Neuronal stem cell (in vitro differentiated cells): ENCODE results near the gene TRAPPC2.

Experiments
- DNase-seq: peaks from one replicate; pipeline ENCODE4 v3.0.0-alpha.2; 2013; ENCODE audit warnings: low spot score
- H2AFZ ChIP-seq: one replicate; pipeline ENCODE4 v1.6.1; 2013; ENCODE audit warnings: mild to moderate bottlenecking, low read length, inconsistent platforms
- H2AK5ac ChIP-seq: 2 replicates; pipeline ENCODE4 v1.6.1; 2013; ENCODE audit warnings: low read depth, mild to moderate bottlenecking, inconsistent platforms, low read length, moderate library complexity, mixed read lengths
- H2BK120ac ChIP-seq: 2 replicates; pipeline ENCODE4 v1.6.1; 2013; ENCODE audit warnings: low read depth, mild to moderate bottlenecking, inconsistent platforms, low read length, moderate library complexity, mixed read lengths
- H2BK12ac ChIP-seq: one replicate; pipeline ENCODE4 v1.6.1; 2013; ENCODE audit warnings: low read length, inconsistent platforms
- H2BK15ac ChIP-seq: 2 replicates; pipeline ENCODE4 v1.6.1; 2013; ENCODE audit warnings: mild to moderate bottlenecking, low read length, inconsistent platforms, mixed read lengths
- H2BK5ac ChIP-seq: one replicate; pipeline ENCODE4 v1.6.1; 2013; ENCODE audit warnings: inconsistent platforms, mild to moderate bottlenecking, low read length, moderate library complexity
- H3K14ac ChIP-seq: one replicate; pipeline ENCODE4 v1.6.1; 2013; ENCODE audit warnings: low read length, inconsistent platforms
- H3K18ac ChIP-seq: 2 replicates; pipeline ENCODE4 v1.6.1; 2013; ENCODE audit warnings: low read length, inconsistent platforms
- H3K23ac ChIP-seq: 2 replicates; pipeline ENCODE4 v1.6.1; 2013; ENCODE audit warnings: low read depth, mild to moderate bottlenecking, mixed read lengths, low read length, inconsistent platforms; ENCODE audit not compliant: poor library complexity
- H3K27ac ChIP-seq: replicated peaks from 3 replicates; pipeline ENCODE4 v1.5.1; 2013; ENCODE audit warnings: low read length, inconsistent platforms
- H3K27me3 ChIP-seq, 3 experiments: 2 replicates each; pipeline ENCODE4 v1.6.1; 2013; ENCODE audit warnings: low read length in 3 of 3, mild to moderate bottlenecking in 2 of 3, inconsistent platforms in 1 of 3, low read depth in 1 of 3, mixed read lengths in 1 of 3, moderate library complexity in 1 of 3; ENCODE audit not compliant: control insufficient read depth in 3 of 3, insufficient read depth in 3 of 3
- H3K36me3 ChIP-seq, 2 donors: replicated peaks in 1 of 2; 2 replicates each; pipeline ENCODE4 v1.6.1; 2013; ENCODE audit warnings: low read length in 2 of 2; ENCODE audit not compliant: control insufficient read depth in 2 of 2, insufficient read depth in 2 of 2
- H3K4ac ChIP-seq: 2 replicates; pipeline ENCODE4 v1.6.1; 2013; ENCODE audit warnings: inconsistent platforms, mild to moderate bottlenecking, low read length, moderate library complexity
- H3K4me1 ChIP-seq, 2 donors: 1 replicate in 1 of 2; 2 replicates in 1 of 2; pipeline ENCODE4 v1.6.1; 2013; ENCODE audit warnings: low read length in 2 of 2, low read depth in 1 of 2; ENCODE audit not compliant: control insufficient read depth in 2 of 2, insufficient read depth in 1 of 2
- H3K4me2 ChIP-seq: one replicate; pipeline ENCODE4 v1.6.1; 2013; ENCODE audit warnings: mild to moderate bottlenecking, low read length, inconsistent platforms; ENCODE audit not compliant: insufficient read depth, poor library complexity, severe bottlenecking
- H3K4me3 ChIP-seq, 2 donors: 2 replicates each; pipeline ENCODE4 v1.5.1; 2013; ENCODE audit warnings: low read length in 2 of 2, mild to moderate bottlenecking in 2 of 2, inconsistent platforms in 1 of 2, moderate library complexity in 1 of 2
- H3K79me1 ChIP-seq: one replicate; pipeline ENCODE4 v1.6.1; 2013; ENCODE audit warnings: low read depth, mild to moderate bottlenecking, inconsistent platforms, low read length, moderate library complexity
- H3K9ac ChIP-seq: one replicate; pipeline ENCODE4 v1.6.1; 2013; ENCODE audit warnings: mild to moderate bottlenecking, low read depth, low read length, inconsistent platforms; ENCODE audit not compliant: poor library complexity
- H3K9me3 ChIP-seq, 2 donors: replicated peaks in 1 of 2; 2 replicates each; pipeline versions ENCODE3 to v1.6.1; 2013; ENCODE audit warnings: low read length in 2 of 2, mild to moderate bottlenecking in 2 of 2, inconsistent platforms in 1 of 2, low read depth in 1 of 2, mixed read lengths in 1 of 2, moderate library complexity in 1 of 2; ENCODE audit not compliant: control insufficient read depth in 2 of 2, insufficient read depth in 1 of 2
- H4K8ac ChIP-seq: one replicate; pipeline ENCODE4 v1.6.1; 2013; ENCODE audit warnings: low read depth, mild to moderate bottlenecking, inconsistent platforms, low read length, moderate library complexity
- H4K91ac ChIP-seq: one replicate; pipeline ENCODE4 v1.6.1; 2013; ENCODE audit warnings: low read length, low read depth, mild to moderate bottlenecking, inconsistent platforms; ENCODE audit not compliant: poor library complexity
- WGBS, 2 donors: extraction: QIAGEN DNeasy Blood & Tissue Kit; methylation state at CpG; one replicate each; pipeline ENCODE4 v1.1.7; 2013; ENCODE audit warnings: missing lambda C conversion rate in 2 of 2, mixed read lengths in 1 of 2; ENCODE audit not compliant: insufficient read length in 2 of 2, insufficient replicate concordance in 1 of 2; ENCODE audit errors: extremely low coverage in 2 of 2; 5-methylcytosine and 5-hydroxymethylcytosine counted together

Gene TRAPPC2

GRCh38 chrX:13662355-13662791 is 72.0 kb downstream of the TRAPPC2 start:
- no peak overlapping the region for H2AFZ ChIP-seq
- no CpG with 5 or more reads among the region's 6 CpGs for WGBS, 2 donors
- no peak overlapping the region for H2BK12ac ChIP-seq
- H3K27ac ChIP-seq = no peak overlapping the region
- no peak overlapping the region for H3K4me2 ChIP-seq
- DNase-seq = no peak
- peaks cover 0 to 4% of the 10 kb centered on the region in 2 donors for H3K4me1 ChIP-seq
- no peak overlapping the region for H3K4ac ChIP-seq
- no peak overlapping the region for H3K14ac ChIP-seq
- peaks cover 0 to 5% (median 0%) of the 10 kb centered on the region in 3 experiments for H3K27me3 ChIP-seq
- H3K36me3 ChIP-seq = peaks cover 0 to 12% of the 10 kb centered on the region in 2 donors
- H3K18ac ChIP-seq = no peak overlapping the region
- H4K91ac ChIP-seq = no peak overlapping the region
- H3K23ac ChIP-seq = no peak overlapping the region
- no peak overlapping the region for H2AK5ac ChIP-seq
- no peak overlapping the region for H3K9ac ChIP-seq
- no peak overlapping the region for H2BK15ac ChIP-seq
- H3K9me3 ChIP-seq = no peaks in the 10 kb centered on the region
- no peak overlapping the region for H2BK120ac ChIP-seq
- no peak overlapping the region for H4K8ac ChIP-seq
- H2BK5ac ChIP-seq = no peak overlapping the region
- no peaks in the 10 kb centered on the region for H3K79me1 ChIP-seq
- no peak overlapping the region for H3K4me3 ChIP-seq
